Caki2 (cell line): ENCODE data around the gene CNTNAP3B. TPM values are rescaled to one million over a fixed set of nuclear protein-coding genes. Genes with fewer than 3 reads are reported as not detected.
"Not testable (repeated sequence)": the region's sequence is repeated elsewhere in the genome, so short reads cannot be mapped to it uniquely, and the experiment has no call there.

Source experiments
- DNase-seq: peaks from one replicate; pipeline ENCODE4 v3.0.0-alpha.2; 2015; ENCODE audit warnings: low read depth
- in situ Hi-C: cut with HindIII; loops from 2 replicates; pipeline ENCODE4 v1.10.0; 2016; ENCODE audit warnings: low sequenced_read_pairs, low pct_unique_long_range_greater_than_20kb, mixed read lengths
- total RNA-seq: library from RNA; depleted of rRNA; stranded (reverse); fragments of >200 nt; shearing (Covaris generic); gene quantifications from 2 replicates; pipeline ENCODE4 v1.2.3, GENCODE V29; 2014; ENCODE audit warnings: low replicate concordance

Gene CNTNAP3B
- total RNA-seq, 1 experiment from 2014 or later: 12.6 TPM

- DNase-seq, in situ Hi-C loops: not testable (repeated sequence)
Observed at GRCh38 chr9:42014317-42014716, 114.9 kb downstream of the CNTNAP3B start.

DNA sequence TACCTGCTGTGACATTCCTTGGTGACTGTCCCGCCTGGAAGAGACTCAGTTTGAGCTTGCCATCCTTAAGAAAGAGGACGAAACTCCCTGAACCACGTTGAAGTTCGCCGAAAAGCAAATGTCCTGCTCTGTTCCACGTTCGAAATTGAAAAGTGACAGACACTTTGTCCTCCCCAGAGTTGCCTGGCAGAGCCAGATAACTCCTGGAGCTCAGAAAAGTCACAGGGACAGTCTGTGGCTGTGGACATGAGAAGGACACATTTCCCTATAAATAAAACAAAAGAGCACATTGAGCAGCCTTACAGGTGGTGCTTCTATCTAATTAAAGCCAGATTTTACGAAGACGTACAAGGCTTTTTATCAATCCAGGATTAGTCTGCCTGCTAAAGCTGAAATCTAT lies 137.6 kb downstream of the CNTNAP3B start:
- in situ Hi-C loops, DNase-seq: not testable (repeated sequence)

- DNase-seq, in situ Hi-C loops: not testable (repeated sequence)
Observed at GRCh38 chr9:41980271-41980670, 149.0 kb downstream of the CNTNAP3B start.

- DNase-seq, in situ Hi-C loops: not testable (repeated sequence)
Observed at GRCh38 chr9:41977965-41978600, 151.1 kb downstream of the CNTNAP3B start.

GRCh38 chr9:41974906-41975305 lies 154.3 kb downstream of the CNTNAP3B start:
- in situ Hi-C loops, DNase-seq: not testable (repeated sequence)

- in situ Hi-C loops, DNase-seq: not testable (repeated sequence)
Observed at GRCh38 chr9:41953007-41953406, 176.2 kb downstream of the CNTNAP3B start.

GRCh38 chr9:41941738-41942137 lies 187.5 kb downstream of the CNTNAP3B start:
- in situ Hi-C loops, DNase-seq: not testable (repeated sequence)

GRCh38 chr9:41938143-41938542 lies 191.1 kb downstream of the CNTNAP3B start:
- in situ Hi-C loops, DNase-seq: not testable (repeated sequence)

DNA sequence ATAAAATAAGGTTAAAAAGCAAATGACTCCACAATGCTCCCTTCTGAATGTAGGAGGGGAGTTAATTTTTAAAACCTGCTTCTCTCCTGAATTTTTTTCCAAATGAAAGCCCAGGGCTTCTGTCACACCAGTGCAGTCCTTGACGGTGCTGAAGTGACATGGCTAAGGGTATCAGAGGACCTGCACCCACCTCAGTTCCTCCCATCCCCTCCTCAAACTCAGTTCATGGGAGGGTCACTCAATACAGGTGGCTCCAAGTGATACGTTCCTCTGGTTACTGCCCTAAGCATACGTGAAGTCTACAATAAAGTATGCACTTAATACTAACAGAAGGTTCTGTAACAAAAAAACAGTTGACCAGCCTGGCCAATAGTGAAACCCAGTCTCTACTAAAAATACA lies 193.5 kb downstream of the CNTNAP3B start:
- not testable (repeated sequence) for DNase-seq

DNA sequence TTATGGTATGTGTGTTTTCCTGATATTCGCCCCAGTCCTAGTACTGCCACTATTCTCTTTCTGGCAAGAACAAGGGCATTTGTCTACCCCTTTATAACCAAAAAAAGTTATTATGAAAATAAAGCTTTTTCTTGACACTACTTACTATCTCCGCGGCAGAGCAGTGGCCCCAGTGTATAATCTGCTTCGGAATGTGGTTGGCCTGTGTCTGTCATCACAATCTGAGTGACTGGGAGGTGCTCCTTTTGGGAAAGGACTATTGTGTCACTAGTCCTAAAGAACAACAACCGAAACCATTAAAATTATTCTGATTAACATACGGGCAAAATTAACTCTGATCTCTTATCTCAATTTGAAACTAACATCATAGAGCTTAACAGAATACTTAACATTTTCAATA lies 200.1 kb downstream of the CNTNAP3B start:
- in situ Hi-C loops, DNase-seq: not testable (repeated sequence)

More for the DNA sequence above, 193.5 kb downstream of the CNTNAP3B start:
- in situ Hi-C loops: not testable (repeated sequence)

DNA sequence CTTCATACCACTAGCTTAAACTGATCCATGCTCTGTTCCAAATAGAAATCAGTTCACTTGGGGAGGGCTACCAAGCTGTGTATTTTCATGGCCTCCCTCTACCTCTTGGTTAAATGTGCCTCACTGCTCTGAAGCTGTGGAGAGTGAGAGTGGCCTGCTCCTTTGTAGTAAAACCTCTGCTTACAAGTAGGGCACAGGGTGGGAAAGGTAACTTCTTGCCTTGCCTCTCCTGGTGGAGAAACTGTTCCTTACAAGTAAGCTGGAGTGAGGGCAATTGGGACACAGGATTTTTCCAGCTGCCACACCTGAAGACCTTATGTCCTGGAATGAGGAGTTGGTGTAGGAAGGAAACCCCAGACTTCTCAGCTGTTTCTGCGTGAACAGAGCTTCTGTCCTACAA lies 211.9 kb downstream of the CNTNAP3B start:
- DNase-seq, in situ Hi-C loops: not testable (repeated sequence)

GRCh38 chr9:41905488-41905887 lies 223.7 kb downstream of the CNTNAP3B start:
- DNase-seq, in situ Hi-C loops: not testable (repeated sequence)

- DNase-seq, in situ Hi-C loops: not testable (repeated sequence)
Observed at GRCh38 chr9:41902762-41903161, 226.5 kb downstream of the CNTNAP3B start.

- in situ Hi-C loops, DNase-seq: not testable (repeated sequence)
Observed at GRCh38 chr9:41898720-41899343, 230.4 kb downstream of the CNTNAP3B start.

- in situ Hi-C loops, DNase-seq: not testable (repeated sequence)
Observed at GRCh38 chr9:41874557-41874956, 254.7 kb downstream of the CNTNAP3B start.

DNA sequence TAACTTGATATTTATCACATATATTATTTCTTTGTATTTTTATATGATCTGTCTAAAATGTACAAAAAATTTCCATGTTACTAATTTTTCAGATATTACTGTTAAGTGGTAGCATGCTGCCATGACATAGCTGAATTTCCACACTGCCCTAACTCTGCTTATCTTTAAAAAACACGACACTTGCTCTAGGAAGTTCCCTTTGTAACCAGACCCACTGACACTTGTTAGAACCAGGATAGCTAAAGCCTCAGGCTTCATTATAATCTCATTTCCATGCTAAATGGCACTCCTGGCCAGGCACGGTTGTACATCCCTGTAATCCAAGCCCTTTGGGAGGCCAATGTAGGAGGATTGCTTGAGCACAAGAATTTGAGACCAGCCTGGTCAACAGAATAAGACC lies 273.8 kb downstream of the CNTNAP3B start:
- DNase-seq, in situ Hi-C loops: not testable (repeated sequence)

GRCh38 chr9:41851848-41852740 lies 277.1 kb downstream of the CNTNAP3B start:
- in situ Hi-C loops, DNase-seq: not testable (repeated sequence)

DNA sequence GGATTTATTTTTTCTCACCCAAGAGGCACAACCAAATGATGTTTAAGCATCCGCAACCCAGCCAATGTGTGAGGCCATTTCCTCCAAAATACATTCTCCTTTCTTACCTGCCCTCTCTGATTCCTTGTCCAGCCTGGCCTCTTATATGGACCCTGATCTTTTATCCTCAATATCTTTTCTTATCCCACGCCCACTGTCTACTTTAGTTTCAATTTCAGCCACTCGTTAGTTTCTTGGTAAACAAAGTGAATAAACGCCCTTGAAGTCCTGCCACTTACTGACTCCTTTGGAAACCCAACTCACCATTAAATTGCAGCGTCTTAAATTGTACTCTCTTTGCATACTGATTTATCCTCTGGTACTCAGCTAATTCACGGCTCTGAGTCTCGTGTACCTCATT lies 281.4 kb downstream of the CNTNAP3B start:
- in situ Hi-C loops, DNase-seq: not testable (repeated sequence)
